IMR-90 (cell line): ENCODE measurements around the gene HCCS. TPM values are rescaled to one million over a fixed set of nuclear protein-coding genes. Genes with fewer than 3 reads are reported as not detected.

ENCODE experiments used
- ATAC-seq: fragments of 200-7000 bp; cut with Tn5 transposase; 2 replicates; pipeline ENCODE4 v1.9.1; 2020; ENCODE audit warnings: low read depth, mild to moderate bottlenecking, moderate library complexity
- BruUV-seq: library from RNA; stranded (reverse); fragments of 400-500 nt; replicated peaks from 2 replicates; lab custom pipeline; 2021; lab: Mats Ljungman, UMichigan
- CTCF ChIA-PET: fragments of 300-600 bp; formaldehyde crosslinking; extraction: SDS; loops from one replicate; lab custom pipeline; 2021; ENCODE audit warnings: antibody characterized with exemption; lab: Yijun Ruan, JAX
- POLR2A ChIA-PET: fragments of 300-600 bp; sonication (Branson Sonifier 250); formaldehyde crosslinking; loops from one replicate; lab custom pipeline; 2022; ENCODE audit warnings: antibody characterized with exemption; ENCODE audit not compliant: unreplicated experiment; lab: Charles Lee
- DNase-seq: peaks from one replicate; pipeline ENCODE4 v3.0.0; 2013
- H2AFZ ChIP-seq: replicated peaks from 2 replicates; pipeline ENCODE3; 2013; ENCODE audit warnings: low read length, mild to moderate bottlenecking; ENCODE audit not compliant: poor library complexity
- H2AK5ac ChIP-seq: 2 replicates; pipeline ENCODE4 v1.6.1; 2013; ENCODE audit warnings: low read depth, low read length, inconsistent platforms
- H2AK9ac ChIP-seq: replicated peaks from 2 replicates; pipeline ENCODE3; 2013; ENCODE audit warnings: mild to moderate bottlenecking, low read depth, low read length, moderate library complexity; ENCODE audit not compliant: poor library complexity
- H2BK120ac ChIP-seq: 2 replicates; pipeline ENCODE4 v1.6.1; 2013; ENCODE audit warnings: low read depth, low read length, inconsistent platforms
- H2BK15ac ChIP-seq: 3 replicates; pipeline ENCODE4 v1.6.1; 2013; ENCODE audit warnings: low read depth, low read length, inconsistent platforms
- H2BK20ac ChIP-seq: 2 replicates; pipeline ENCODE4 v1.6.1; 2013; ENCODE audit warnings: low read depth, mild to moderate bottlenecking, inconsistent platforms, low read length, moderate library complexity
- H2BK5ac ChIP-seq: 2 replicates; pipeline ENCODE4 v1.6.1; 2013; ENCODE audit warnings: mild to moderate bottlenecking, low read depth, low read length, inconsistent platforms; ENCODE audit not compliant: poor library complexity, severe bottlenecking
- H3K14ac ChIP-seq: replicated peaks from 2 replicates; pipeline ENCODE4 v1.6.1; 2013; ENCODE audit warnings: low read depth, low read length, inconsistent platforms
- H3K18ac ChIP-seq: 2 replicates; pipeline ENCODE4 v1.6.1; 2013; ENCODE audit warnings: low read depth, low read length, control low read depth
- H3K23ac ChIP-seq: 2 replicates; pipeline ENCODE4 v1.6.1; 2013; ENCODE audit warnings: low read depth, low read length, inconsistent platforms
- H3K27ac ChIP-seq: 2 replicates; pipeline ENCODE4 v1.5.1; 2013; ENCODE audit warnings: mild to moderate bottlenecking, control low read depth, low read length; ENCODE audit not compliant: insufficient read depth
- H3K27me3 ChIP-seq: 2 replicates; pipeline ENCODE4 v1.6.1; 2013; ENCODE audit warnings: low read length; ENCODE audit not compliant: control insufficient read depth, insufficient read depth
- H3K36me3 ChIP-seq: 2 replicates; pipeline ENCODE4 v1.6.1; 2013; ENCODE audit warnings: low read length, mixed read lengths; ENCODE audit not compliant: control insufficient read depth, insufficient read depth
- H3K4ac ChIP-seq: 2 replicates; pipeline ENCODE4 v1.6.1; 2013; ENCODE audit warnings: low read depth, low read length, inconsistent platforms
- H3K4me1 ChIP-seq: 2 replicates; pipeline ENCODE4 v1.6.1; 2013; ENCODE audit warnings: low read length, mixed read lengths; ENCODE audit not compliant: control insufficient read depth, insufficient read depth
- H3K4me2 ChIP-seq: 2 replicates; pipeline ENCODE4 v1.6.1; 2013; ENCODE audit warnings: low read depth, mild to moderate bottlenecking, control low read depth, low read length, moderate library complexity
- H3K4me3 ChIP-seq: 2 replicates; pipeline ENCODE4 v1.5.1; 2013; ENCODE audit warnings: low read depth, mild to moderate bottlenecking, control low read depth, low read length, moderate library complexity; ENCODE audit not compliant: insufficient read depth
- H3K56ac ChIP-seq: 2 replicates; pipeline ENCODE4 v1.6.1; 2013; ENCODE audit warnings: low read length, inconsistent platforms; ENCODE audit not compliant: insufficient read depth; ENCODE audit errors: extremely low read depth
- H3K79me1 ChIP-seq, 2 experiments: 2 replicates each; pipeline ENCODE4 v1.6.1; 2013; ENCODE audit warnings: low read length in 2 of 2, inconsistent platforms in 1 of 2, low read depth in 1 of 2
- H3K9ac ChIP-seq: 2 replicates; pipeline ENCODE4 v1.6.1; 2013; ENCODE audit warnings: low read depth, low read length, control low read depth
- H3K9me1 ChIP-seq: 2 replicates; pipeline ENCODE4 v1.6.1; 2013; ENCODE audit warnings: low read length, inconsistent platforms; ENCODE audit not compliant: insufficient read depth
- H3K9me3 ChIP-seq: 2 replicates; pipeline ENCODE4 v1.6.1; 2013; ENCODE audit warnings: low read length; ENCODE audit not compliant: control insufficient read depth, insufficient read depth
- H4K20me1 ChIP-seq: 2 replicates; pipeline ENCODE4 v1.6.1; 2013; ENCODE audit warnings: low read length, inconsistent platforms; ENCODE audit not compliant: insufficient read depth
- H4K5ac ChIP-seq: 2 replicates; pipeline ENCODE4 v1.6.1; 2013; ENCODE audit warnings: mild to moderate bottlenecking, low read depth, low read length, control low read depth
- H4K8ac ChIP-seq, 2 experiments: 2 replicates each; pipeline ENCODE4 v1.6.1; 2013; ENCODE audit warnings: low read depth in 2 of 2, low read length in 2 of 2, control low read depth in 1 of 2, inconsistent platforms in 1 of 2
- H4K91ac ChIP-seq: 2 replicates; pipeline ENCODE4 v1.6.1; 2013; ENCODE audit warnings: low read depth, low read length, inconsistent platforms; ENCODE audit not compliant: insufficient read depth
- BHLHE40 ChIP-seq: fragments of 150-350 bp; IDR thresholded peaks from 2 replicates; pipeline ENCODE4 v1.6.1; 2016; ENCODE audit warnings: mild to moderate bottlenecking, low read depth, low read length
- CEBPB ChIP-seq: IDR thresholded peaks from 2 replicates; pipeline ENCODE4 v1.6.1; 2012; ENCODE audit warnings: low read depth, low read length, improper control_type of control experiment
- CHD1 ChIP-seq: IDR thresholded peaks from 2 replicates; pipeline ENCODE4 v1.6.1; 2012; ENCODE audit warnings: low read depth, low read length, improper control_type of control experiment
- CTCF ChIP-seq: conservative IDR thresholded peaks from 2 replicates; pipeline ENCODE4 v1.5.1; 2012; ENCODE audit warnings: mild to moderate bottlenecking, low read depth, low read length, improper control_type of control experiment
- ELK1 ChIP-seq: fragments of 150-350 bp; IDR thresholded peaks from 2 replicates; pipeline ENCODE4 v1.6.1; 2016; ENCODE audit warnings: low read depth, mild to moderate bottlenecking, low read length, moderate library complexity, borderline replicate concordance
- FOS ChIP-seq: fragments of 150-350 bp; IDR thresholded peaks from 2 replicates; pipeline ENCODE4 v1.6.1; 2016; ENCODE audit warnings: low read depth, low read length
- MAFK ChIP-seq: IDR thresholded peaks from 2 replicates; pipeline ENCODE4 v1.6.1; 2012; ENCODE audit warnings: low read depth, low read length, improper control_type of control experiment
- MAZ ChIP-seq: IDR thresholded peaks from 2 replicates; pipeline ENCODE4 v1.6.1; 2012; ENCODE audit warnings: low read depth, mild to moderate bottlenecking, low read length, improper control_type of control experiment, moderate library complexity, borderline replicate concordance
- MXI1 ChIP-seq: IDR thresholded peaks from 2 replicates; pipeline ENCODE4 v1.6.1; 2012; ENCODE audit warnings: low read depth, mild to moderate bottlenecking, low read length, moderate library complexity, borderline replicate concordance
- POLR2A ChIP-seq: IDR thresholded peaks from 2 replicates; pipeline ENCODE4 v1.6.1; 2012; ENCODE audit warnings: mild to moderate bottlenecking, low read depth, low read length
- RAD21 ChIP-seq: IDR thresholded peaks from 2 replicates; pipeline ENCODE4 v1.6.1; 2012; ENCODE audit warnings: low read length, improper control_type of control experiment
- RCOR1 ChIP-seq: IDR thresholded peaks from 2 replicates; pipeline ENCODE4 v1.6.1; 2012; ENCODE audit warnings: mild to moderate bottlenecking, low read length, improper control_type of control experiment; ENCODE audit not compliant: insufficient replicate concordance
- RFX5 ChIP-seq: IDR thresholded peaks from 2 replicates; pipeline ENCODE4 v1.8.0; 2012; ENCODE audit warnings: low read depth, mild to moderate bottlenecking, low read length, moderate library complexity
- SMC3 ChIP-seq: fragments of 150-350 bp; IDR thresholded peaks from 2 replicates; pipeline ENCODE4 v1.6.1; 2016; ENCODE audit warnings: low read depth, mild to moderate bottlenecking, antibody characterized with exemption, low read length, moderate library complexity
- dilution Hi-C: fragments of 300-500 bp; cut with HindIII; formaldehyde crosslinking; loops from one replicate; pipeline ENCODE4 v1.14.3; 2018; ENCODE audit warnings: low sequenced_read_pairs; ENCODE audit not compliant: unreplicated experiment
- in situ Hi-C: fragments of 300-500 bp; cut with MboI; formaldehyde crosslinking; loops from 3 replicates; pipeline ENCODE4 v1.14.3; 2019; ENCODE audit warnings: low sequenced_read_pairs, inconsistent platforms, mixed read lengths
- intact Hi-C: fragments of 100-400 bp; cut with micrococcal nuclease; formaldehyde crosslinking; loops from 2 replicates; pipeline ENCODE4 v1.10.0; 2022
- polyA plus RNA-seq, 3 experiments: library from polyadenylated mRNA; depleted of rRNA; stranded (reverse); fragments of >200 nt; gene quantifications; 2 replicates each; pipeline ENCODE4 v1.2.3, GENCODE V29; 2012; ENCODE audit warnings: low replicate concordance in 1 of 3
- total RNA-seq: library from RNA; depleted of rRNA; stranded (reverse); fragments of >200 nt; gene quantifications from 2 replicates; pipeline ENCODE4 v1.2.3, GENCODE V29; 2012
- TF ChIP-seq, protein P1 (sequence below): fragments of 150-350 bp; IDR thresholded peaks from 2 replicates; pipeline ENCODE4 v1.6.1; 2017; ENCODE audit warnings: mild to moderate bottlenecking, antibody characterized with exemption, low read length, low read depth

The HCCS gene
- total and polyA plus RNA-seq, 2 of the 4 experiments (the other 2 are of a cell fraction), result 24.0 to 28.6 TPM

- H3K23ac ChIP-seq, result no peak overlapping the region
- H3K14ac ChIP-seq, result no peak overlapping the region
- no peak overlapping the region for H2BK120ac ChIP-seq
- no peaks in the 10 kb centered on the region for H3K36me3 ChIP-seq
- CTCF ChIA-PET, result no interaction called here
- DNase-seq, result no peak
- TF ChIP-seq POLR2A (no peak), MXI1 (no peak), ELK1 (no peak), CHD1 (no peak), CEBPB (no peak), FOS (no peak), RFX5 (no peak), RCOR1 (no peak), CTCF (no peak), RAD21 (no peak), MAFK (no peak), BHLHE40 (no peak), MAZ (no peak), SMC3 (no peak)
- TF ChIP-seq, protein P1, sequence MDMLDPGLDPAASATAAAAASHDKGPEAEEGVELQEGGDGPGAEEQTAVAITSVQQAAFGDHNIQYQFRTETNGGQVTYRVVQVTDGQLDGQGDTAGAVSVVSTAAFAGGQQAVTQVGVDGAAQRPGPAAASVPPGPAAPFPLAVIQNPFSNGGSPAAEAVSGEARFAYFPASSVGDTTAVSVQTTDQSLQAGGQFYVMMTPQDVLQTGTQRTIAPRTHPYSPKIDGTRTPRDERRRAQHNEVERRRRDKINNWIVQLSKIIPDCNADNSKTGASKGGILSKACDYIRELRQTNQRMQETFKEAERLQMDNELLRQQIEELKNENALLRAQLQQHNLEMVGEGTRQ, result no peak
- H3K4ac ChIP-seq, result no peak overlapping the region
- H3K4me3 ChIP-seq, result no peak overlapping the region
- no peaks in the 10 kb centered on the region for H3K9me1 ChIP-seq
- H3K27ac ChIP-seq, result no peak overlapping the region
- no peaks in the 10 kb centered on the region for H4K20me1 ChIP-seq
- no peak for ATAC-seq
- no peak overlapping the region for H2BK5ac ChIP-seq
- no peak overlapping the region for H3K18ac ChIP-seq
- H3K4me2 ChIP-seq, result no peak overlapping the region
- H3K79me1 ChIP-seq, result no peaks in the 10 kb centered on the region
- no peak overlapping the region for H2AK5ac ChIP-seq
- H4K8ac ChIP-seq, result no peak overlapping the region
- H2BK15ac ChIP-seq, result no peak overlapping the region
- no peaks in the 10 kb centered on the region for H3K9me3 ChIP-seq
- H3K4me1 ChIP-seq, result 0 out of 2 replicates have a peak, but pooled peaks cover 2% of the 10 kb centered on the region
- POLR2A ChIA-PET, result no interaction called here
- H4K5ac ChIP-seq, result no peak overlapping the region
- H3K9ac ChIP-seq, result no peak overlapping the region
- intact Hi-C loops, result no loop called here
- H3K27me3 ChIP-seq, result no peaks in the 10 kb centered on the region
- BruUV-seq, result no TSS peak
- dilution Hi-C loops, result no loop called here
- H2AFZ ChIP-seq, result no peak overlapping the region
- no peak overlapping the region for H2AK9ac ChIP-seq
- no peak overlapping the region for H4K91ac ChIP-seq
- in situ Hi-C loops, result no loop called here
- no peak overlapping the region for H2BK20ac ChIP-seq
- no peak overlapping the region for H3K56ac ChIP-seq
Observed at GRCh38 chrX:11097933-11098332, 13.2 kb upstream of the HCCS start.
